Putamen (tissue), 1 donor: ENCODE results near the gene SYCP1.
"Not testable (repeated sequence)": the region's sequence is repeated elsewhere in the genome, so short reads cannot be mapped to it uniquely, and the experiment has no call there.

ENCODE experiments used
- DNase-seq: peaks from one replicate; pipeline ENCODE4 v3.0.0-alpha.2; 2016; ENCODE audit warnings: low spot score

The SYCP1 gene, protein sequence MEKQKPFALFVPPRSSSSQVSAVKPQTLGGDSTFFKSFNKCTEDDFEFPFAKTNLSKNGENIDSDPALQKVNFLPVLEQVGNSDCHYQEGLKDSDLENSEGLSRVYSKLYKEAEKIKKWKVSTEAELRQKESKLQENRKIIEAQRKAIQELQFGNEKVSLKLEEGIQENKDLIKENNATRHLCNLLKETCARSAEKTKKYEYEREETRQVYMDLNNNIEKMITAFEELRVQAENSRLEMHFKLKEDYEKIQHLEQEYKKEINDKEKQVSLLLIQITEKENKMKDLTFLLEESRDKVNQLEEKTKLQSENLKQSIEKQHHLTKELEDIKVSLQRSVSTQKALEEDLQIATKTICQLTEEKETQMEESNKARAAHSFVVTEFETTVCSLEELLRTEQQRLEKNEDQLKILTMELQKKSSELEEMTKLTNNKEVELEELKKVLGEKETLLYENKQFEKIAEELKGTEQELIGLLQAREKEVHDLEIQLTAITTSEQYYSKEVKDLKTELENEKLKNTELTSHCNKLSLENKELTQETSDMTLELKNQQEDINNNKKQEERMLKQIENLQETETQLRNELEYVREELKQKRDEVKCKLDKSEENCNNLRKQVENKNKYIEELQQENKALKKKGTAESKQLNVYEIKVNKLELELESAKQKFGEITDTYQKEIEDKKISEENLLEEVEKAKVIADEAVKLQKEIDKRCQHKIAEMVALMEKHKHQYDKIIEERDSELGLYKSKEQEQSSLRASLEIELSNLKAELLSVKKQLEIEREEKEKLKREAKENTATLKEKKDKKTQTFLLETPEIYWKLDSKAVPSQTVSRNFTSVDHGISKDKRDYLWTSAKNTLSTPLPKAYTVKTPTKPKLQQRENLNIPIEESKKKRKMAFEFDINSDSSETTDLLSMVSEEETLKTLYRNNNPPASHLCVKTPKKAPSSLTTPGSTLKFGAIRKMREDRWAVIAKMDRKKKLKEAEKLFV

DNA sequence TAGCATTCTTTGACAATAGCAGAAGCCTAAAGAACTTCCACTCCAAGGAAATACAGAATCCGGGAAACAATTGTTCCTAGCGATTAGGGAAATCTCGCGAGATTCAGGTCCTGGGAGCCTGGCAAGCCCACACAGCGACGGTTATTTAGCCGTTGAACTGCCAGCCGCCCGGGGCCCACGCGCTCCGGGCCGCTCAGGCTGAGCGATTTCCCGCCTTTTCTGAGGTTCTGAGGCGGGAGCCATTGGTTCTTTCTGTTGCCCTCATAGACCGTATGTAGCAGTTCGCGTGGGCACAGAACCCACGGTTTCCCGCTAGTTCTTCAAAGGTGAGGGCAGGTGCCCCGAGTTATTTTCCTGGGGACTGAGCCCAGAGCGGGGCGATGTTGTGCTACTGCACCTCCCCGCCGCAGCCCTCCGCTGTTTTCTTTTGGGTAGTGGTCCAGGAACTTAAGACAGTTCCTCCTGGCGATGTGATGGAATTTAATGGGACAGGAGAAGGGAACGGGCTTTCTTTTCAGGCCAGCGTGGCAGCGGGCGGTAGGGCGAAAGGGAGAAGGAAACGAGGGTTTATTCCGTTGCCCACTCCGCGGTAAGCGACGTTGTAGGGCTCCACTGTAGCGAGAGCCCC is at the start of gene SYCP1:
Gene SYCP1, plus strand, starts transcription at position 171 of the 628 bp plus-strand sequence. CDS start 602 bp downstream, outside the sequence.
- DNase-seq = no peak

DNA sequence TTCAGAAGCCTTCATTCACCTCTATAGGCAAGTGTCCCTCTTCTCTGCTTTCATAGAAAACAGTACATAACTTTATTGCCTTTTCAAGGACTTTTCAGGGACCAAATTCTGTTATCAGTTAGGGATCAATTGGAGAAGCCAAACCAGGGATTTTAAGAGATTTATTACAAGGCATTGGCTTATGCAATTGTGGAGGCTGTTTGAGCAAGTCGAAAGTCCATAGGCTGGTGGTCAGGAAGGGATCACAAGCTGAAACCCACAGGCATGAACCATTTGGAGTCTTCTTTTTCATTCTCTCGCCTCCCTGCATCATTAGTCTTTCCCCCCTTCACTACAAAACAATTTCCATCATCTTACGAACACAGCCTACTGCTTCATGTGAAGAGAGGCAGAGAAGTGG is 34.8 kb upstream of the SYCP1 start:
- no peak for DNase-seq

DNA sequence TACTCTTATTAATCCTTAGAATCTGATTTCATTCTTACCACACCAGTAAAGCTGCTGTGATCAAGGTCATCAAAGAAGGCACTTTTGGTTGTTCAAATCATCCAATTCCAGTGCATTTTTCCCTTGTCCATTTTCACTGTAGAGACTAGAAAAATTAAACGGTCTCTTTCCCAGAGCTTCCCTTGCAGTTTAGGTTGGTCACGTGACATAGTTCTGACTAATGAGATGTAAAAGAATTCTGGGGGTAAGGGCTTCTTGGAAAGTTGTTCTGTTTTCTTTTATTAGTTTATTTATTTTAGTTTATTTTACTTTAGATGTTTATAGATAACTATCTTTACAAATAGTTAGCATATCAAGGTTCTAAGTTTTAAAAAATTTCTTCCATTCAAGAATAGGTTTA is 34.3 kb upstream of the SYCP1 start:
- DNase-seq = no peak

DNA sequence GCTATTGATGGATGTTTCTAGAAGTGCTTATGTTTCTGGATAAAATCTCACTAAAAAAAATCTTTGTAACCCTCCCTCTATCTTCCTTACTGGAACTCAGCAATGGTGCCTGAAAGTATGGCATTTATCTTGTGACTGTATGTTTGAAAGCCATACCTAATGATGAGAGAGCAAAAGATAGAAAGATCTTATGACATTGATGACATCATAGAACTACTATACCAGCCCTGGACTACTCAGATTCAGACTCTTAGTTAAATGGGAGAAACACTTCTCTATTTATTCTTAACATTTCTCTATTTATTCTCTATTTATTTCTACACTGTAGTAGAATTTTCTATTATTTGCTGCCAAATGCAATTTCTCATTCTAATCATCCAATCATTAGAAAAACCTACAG is 32.7 kb upstream of the SYCP1 start:
- DNase-seq = no peak

DNA sequence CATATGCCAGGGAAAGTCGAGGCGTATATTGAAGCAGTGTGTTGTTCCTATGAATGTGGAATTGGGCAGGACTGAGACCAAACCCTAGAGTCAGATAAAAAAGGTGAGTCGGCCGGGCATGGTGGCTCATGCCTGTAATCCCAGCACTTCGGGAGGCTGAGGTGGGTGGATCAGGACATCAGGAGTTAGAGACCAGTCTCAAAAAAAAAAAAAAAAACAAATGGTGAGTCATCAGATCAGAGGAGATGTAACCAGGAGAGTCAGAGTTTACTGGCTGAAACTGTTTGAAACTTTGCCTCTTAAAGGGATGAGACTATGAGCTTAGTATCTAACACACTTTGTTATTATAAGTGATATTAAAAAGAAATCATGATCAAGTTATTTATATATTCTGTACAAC is 26.4 kb upstream of the SYCP1 start:
- no peak for DNase-seq

DNA sequence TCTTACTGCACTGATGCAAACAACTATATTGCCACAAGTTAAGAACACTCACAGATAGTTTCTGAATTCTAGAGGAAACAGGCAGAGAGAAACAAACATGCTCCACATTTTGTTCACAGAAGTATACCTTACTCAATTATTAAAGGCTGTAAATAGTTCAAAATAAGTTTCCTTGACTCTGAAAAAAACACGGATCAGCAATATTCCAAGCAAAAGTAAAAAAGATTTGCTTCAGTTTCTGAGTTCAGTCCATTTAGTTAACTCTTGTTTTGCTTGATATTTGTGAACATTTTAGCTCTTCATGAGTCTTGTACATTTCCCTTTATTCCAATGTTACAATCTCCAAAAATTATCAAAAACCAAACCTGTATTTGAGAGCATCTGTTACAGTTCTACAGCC is 24.6 kb upstream of the SYCP1 start:
- DNase-seq = not testable (repeated sequence)

DNA sequence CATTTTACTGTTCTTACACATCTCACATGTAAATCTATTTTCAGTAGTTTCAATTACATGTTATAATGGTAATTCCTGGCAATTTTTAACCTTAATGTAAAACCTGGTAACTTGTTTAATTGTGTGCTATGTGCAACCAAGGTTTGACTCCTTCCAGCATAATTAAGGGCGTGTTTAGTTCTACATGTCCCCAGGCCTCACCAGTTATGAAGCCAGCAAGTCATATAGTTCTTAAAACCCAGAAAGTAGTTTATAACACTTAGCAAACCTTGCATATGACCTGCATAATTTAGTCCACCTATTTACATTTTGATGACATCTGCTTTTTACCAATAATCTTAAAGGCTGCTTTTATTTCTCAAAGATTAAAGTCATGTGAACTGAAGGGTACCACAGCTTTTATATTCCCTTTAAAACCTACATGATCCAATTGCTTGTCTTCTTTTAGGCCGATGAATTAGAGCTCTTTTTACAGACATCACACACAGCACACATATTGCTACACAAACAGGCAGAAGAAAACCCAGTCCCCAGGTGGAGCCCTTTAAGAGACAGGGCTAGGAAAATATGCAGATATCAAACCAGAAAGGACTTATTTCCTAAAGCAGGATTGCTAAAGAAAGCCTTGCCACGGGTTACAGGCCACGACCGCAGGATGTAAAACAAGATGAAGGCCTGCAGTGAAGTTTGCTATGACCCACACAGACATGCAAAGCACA is 23.2 kb upstream of the SYCP1 start:
- DNase-seq = no peak

DNA sequence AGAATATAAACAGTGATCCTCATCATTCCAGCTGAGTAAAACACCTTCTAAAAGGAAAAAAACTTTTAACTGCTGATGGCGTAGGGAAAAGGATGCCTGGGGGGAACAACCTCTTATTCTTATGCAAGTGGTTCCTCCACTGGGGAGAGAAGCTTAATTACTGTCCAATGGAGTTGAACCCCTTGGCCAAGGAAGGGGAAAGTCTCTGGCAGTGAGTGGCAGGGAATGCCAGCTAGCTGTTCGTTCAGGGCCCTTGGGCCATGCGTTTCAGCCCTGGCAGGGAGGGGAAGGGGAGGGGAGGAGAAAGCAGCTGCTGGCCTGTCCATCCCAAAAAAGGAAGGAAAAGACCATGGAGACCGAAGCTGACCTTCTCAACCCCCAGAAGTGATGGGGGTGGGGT is 22.6 kb upstream of the SYCP1 start:
- no peak for DNase-seq

DNA sequence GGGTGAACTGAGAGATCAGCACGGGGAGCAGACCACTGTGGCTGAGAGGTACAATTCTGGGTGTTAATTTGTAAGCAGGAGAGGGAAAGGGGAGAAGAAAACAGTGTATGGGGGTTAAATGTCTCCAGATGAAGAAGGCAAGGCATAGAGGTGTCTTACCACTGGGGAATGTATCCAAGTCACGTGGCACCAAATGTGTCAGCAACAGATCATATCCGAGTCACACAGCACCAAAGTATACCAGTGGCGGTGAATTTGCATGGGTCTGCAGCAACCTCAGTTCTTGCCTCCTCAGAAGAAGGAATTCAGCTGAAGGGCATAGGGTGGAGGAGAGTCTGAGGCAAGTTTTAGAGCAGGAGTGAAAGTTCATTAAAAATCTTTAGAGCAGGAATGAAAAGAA is 21.2 kb upstream of the SYCP1 start:
- DNase-seq = no peak

DNA sequence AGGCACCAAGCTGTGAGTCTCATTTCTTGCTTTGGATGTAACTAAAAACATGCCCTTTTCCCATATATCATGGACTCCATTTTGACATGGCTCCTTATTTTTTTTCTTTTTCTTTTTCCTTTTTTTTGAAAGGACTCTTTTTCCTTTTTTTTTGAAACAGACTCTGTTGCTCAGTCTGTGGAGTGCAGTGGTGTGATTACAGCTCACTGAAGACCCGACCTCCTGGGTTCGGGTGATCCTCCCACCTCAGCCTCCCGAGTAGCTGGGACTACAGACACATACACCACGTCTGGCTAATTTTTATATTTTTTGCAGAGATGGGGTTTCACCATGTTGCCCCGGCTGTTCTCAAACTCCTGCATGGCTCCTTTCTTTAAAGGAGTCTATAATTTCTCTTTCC is 10.4 kb upstream of the SYCP1 start:
- no peak for DNase-seq

DNA sequence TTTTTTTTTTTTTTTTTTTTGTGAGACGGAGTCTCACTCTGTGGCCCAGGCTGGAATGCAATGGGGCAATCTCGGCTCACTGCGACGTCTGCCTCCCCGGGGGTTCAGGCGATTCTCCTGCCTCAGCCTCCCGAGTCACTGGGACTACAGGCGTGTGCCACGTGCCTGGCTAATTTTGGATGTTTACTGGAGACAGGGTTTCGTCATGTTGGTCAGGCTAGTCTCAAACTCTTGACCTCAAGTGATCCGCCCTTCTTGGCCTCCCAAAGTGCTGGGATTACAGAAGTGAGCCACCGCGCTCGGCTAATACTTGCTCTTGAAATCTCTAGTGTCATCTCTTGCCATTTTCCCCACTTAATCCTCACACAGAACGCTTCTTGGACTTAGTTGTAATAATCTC is 1.1 kb upstream of the SYCP1 start:
- DNase-seq = no peak

DNA sequence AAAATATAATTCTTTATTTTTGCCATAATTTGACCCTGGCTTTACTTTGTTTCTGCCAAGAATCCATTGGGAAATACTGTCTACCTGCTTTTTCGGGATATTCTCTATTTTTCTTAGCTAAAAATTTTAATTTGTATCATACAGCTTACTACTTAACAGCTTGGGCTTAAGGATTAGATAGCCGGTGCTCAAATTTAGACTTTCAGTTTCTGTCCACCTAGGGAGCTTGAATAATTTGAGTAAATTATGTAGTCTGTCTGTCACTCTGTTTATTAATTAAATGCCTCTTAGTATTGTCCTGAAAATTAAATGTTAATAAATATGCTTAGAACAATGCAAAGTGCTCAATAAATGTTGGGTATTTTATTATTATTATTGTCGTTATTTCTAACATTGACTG is 6.7 kb downstream of the SYCP1 start:
- no peak for DNase-seq

DNA sequence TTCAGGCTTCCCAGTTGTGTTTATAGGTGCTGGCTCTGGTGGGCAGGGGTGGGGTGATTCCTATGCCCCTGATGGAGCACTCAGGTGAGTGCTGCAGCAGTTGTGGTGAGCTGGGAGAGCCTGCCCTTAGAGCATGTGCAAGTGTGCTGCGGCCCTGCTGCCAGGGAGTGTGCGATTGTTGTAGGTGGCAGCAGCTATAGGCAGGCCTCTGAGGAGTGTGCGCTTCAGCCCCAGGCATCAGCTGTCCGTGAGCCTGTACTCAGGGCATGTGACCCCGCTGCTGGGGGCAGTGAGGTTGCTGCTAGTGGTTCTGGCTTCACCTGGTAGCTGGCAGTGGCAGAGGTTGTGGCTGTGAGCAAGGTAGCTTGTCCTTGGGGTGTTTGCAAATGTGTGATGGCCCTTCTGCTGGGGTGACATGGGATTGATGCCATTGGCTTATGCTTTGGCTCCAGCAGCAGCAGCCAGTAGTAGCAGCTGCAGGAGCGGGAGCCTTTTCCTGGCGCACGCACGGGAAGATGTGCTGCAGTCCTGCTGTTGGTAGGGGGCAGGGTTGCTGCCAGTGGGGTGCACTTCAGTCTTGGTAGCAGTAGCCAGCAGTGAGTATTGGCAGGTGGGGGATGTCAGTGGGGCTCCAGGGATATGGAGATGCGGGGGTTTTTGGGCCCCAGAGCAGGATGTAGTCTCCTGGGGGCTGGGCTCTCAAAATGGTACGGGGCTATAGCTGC is 37.7 kb downstream of the SYCP1 start:
- no peak for DNase-seq

DNA sequence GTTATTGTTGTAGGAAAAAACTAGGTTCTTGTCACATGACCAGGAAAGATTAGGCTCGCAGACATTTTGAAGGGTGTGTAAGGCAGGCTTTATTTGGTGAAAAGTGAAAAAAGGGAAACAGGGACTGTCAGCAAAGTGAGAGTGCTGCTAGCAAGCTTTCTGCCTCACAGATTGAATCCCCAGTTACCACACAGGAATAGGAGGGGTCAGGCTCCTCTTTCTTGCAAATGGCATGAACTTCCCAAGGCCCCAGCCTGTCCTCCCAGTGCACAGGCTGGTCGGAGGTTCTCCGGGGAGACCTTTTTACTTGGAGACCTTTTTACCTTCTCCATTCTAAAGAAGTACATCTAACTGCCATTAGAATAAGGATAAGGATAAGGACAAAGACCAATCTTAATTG is 42.1 kb downstream of the SYCP1 start:
- DNase-seq = no peak

DNA sequence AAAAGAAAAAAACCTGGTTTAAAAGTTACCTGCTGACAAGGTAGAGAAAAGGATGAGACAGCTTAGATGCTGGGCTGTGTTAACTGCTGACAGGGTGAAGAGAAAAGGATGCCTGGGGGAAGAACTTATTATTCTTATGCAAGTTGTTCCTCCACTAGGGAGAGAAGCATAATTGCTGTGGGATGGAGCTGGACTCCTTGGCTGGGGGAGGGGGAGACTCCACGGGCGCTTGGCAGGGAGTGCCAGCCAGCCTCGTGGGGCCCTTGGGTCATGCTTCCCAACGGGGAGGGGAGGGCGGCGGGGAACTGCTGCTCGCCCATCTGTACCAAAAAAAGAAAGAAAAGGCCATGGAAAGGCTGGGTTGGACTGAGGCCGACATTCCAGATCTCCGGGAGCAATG is 47.2 kb downstream of the SYCP1 start:
- DNase-seq = no peak

DNA sequence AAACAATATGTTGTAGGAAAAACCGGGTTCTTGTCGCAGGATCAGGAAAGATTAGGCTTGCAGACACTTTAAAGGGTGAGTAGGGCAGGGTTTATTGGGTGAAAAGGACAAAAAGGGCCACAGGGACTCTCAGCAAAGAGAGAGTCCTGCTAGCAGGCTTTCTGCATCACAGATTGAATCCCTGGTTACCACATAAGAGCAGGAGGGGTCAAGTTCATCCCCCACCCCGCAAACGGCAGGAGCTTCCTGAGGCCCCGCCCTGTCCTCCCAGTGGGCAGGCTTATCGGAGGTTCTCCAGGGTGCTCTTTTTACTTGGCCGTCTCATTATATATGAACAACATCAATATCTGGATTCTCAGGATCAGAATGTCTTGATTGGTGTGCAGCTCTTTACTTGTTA is 47.7 kb downstream of the SYCP1 start:
- DNase-seq = no peak

DNA sequence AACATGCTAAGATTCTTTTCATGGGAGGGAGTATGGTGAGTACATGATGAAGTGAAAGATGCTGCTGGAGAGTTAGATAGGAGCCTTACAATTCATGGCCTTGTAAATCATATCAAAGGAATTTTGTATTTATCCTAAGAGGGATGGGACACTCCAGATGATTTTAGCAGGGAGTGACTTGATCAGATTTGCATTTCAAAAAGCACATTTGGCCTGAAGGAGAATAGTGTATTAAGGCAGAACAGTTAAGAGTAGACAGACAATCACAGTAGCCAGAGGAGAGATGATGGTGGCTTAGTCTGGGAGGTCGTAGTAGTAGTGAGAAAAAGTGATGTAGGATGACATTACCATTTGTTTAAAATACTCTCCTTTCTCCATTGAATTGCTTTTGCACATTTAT is 48.8 kb downstream of the SYCP1 start:
- no peak for DNase-seq

DNA sequence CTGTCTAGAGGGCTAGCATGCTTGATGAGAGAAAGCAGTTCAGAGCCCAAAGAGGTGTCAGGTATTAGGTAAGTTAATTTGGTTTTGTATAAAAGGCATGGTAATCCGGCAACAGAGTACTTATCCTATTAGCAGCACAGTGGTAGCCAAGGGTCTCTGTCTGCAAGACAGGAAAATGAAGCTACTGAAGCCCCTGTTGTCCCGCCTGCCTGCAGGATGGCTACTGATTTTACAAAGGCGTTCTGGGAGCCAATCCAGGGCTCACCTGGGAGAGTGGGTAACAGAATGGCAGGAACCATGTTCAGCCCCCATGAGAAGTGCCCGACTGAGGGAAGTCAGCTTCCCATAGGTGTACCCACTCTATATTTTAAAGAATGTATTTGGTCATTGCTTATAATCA is 61.1 kb downstream of the SYCP1 start:
- DNase-seq = not testable (repeated sequence)

DNA sequence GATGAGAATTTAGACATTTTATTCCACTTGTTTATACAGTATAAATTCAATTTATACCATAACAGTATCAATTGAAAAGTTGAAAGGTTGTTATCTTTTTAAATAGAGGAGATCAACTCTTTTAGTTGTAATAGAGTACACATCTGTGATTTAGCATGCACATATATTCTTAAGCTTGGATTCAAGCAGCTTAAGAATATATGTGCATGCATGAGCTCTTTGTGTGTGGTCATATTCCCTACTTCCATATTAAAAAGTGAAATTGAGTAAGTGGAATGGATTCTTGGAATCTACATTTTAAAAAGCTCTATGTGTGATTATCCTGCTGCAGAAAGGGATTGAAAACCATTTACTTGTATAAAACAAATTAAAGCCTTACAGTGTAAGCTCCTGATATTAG is 71.9 kb downstream of the SYCP1 start:
- no peak for DNase-seq

DNA sequence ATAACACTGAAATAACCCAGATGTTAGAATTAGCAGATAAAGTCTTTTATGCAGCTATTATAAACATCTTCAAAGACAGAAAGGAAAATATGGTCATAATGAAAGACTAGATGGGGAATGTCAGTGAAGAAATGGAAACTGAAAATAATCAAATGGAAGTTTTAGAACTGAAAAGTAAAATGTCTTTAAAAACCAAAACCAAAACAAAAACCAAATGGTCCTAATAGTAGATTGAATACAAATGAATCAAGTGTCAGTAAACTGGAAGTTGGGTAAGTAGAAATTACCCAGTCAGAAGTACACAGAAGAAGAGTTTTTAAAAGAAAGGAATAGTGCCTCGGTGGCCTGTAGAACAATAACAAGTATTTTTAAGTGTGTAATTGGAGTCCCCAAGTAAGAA is 72.7 kb downstream of the SYCP1 start:
- DNase-seq = no peak

DNA sequence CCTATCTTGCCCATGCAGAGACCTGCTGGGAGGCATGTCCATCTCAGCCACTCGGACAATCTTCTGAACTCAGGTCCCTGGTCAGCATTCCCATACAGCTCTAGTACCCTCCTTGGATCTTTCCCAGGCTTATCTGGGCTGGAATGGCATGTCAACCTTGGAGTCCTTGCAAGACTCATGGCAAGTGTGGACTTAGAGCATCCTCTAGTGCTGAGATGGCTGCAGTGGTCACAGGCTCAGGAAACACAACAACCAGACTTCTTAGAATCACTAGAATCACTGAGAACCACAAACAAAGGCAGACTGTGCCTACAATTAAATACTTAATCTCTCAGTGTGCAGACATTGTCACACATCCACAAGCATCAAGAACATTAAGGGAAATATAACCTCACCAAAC is 101.9 kb downstream of the SYCP1 start:
- no peak for DNase-seq
